Measurements from ENCODE around the gene GPR142. TPM values are rescaled to one million over a fixed set of nuclear protein-coding genes. Genes with fewer than 3 reads are reported as not detected.

GPR142 gene
- total RNA-seq, 1 experiment from 2014 or later: 0.33 TPM

DNA sequence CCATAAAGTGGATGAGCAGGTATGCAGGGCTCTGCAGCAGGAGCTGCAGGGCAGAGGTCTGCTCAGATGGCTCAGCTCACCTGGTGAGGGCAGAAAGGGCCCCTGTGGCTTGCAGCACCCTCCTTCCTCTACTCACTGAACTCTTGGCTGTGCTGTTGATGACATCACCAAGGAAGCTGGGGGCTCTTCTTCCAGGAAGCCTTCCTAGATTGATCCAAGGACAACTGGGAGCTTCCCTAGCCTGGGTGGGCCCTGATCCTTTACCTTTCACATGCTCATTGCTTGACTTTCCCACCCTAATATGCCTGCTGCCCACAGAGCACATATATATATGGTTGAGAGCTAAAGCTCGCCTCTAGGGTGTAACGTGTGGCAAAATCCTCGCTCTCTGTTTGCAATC, 38.8 kb upstream of the GPR142 start:
- Mint-ChIP-seq H3K27me3 (ENCODE audit: low read depth) (peaks cover 70% of the 10 kb centered on the region), H3K4me3 (no peak overlapping the region), H3K36me3 (ENCODE audit: insufficient read depth in 1 of 3, low read depth in 3 of 3) (no peaks in the 10 kb centered on the region; a peak in 1 of 7 replicates), H3K9me3 (no peaks in the 10 kb centered on the region), H3K4me1 (peaks cover 31 to 45% of the 10 kb centered on the region in 2 experiments), H3K27ac (no peak overlapping the region)
- H3K79me1 ChIP-seq (ENCODE audit: insufficient read depth, low read depth, low read length, poor library complexity, severe bottlenecking): no peaks in the 10 kb centered on the region
- H2AK5ac ChIP-seq (ENCODE audit: insufficient read length, low read length): no peak overlapping the region
- no peaks in the 10 kb centered on the region for H3K9me3 ChIP-seq (ENCODE audit: control insufficient read depth, low read depth, low read length)
- H3K18ac ChIP-seq (ENCODE audit: insufficient read length, low read depth, low read length): no peak overlapping the region
- H4K8ac ChIP-seq (replicated peaks; ENCODE audit: insufficient read length, low read depth, low read length): no peak overlapping the region
- no peaks in the 10 kb centered on the region for H4K20me1 ChIP-seq (ENCODE audit: control insufficient read depth, insufficient read depth, insufficient read length)
- TF ChIP-seq CTCF (conservative IDR thresholded peaks at IDR 0.05): no peak
- no peak overlapping the region for H3K23ac ChIP-seq (ENCODE audit: insufficient read length, low read depth, low read length)
- no peaks in the 10 kb centered on the region for H3K79me2 ChIP-seq (ENCODE audit: insufficient read depth, low read length)
- no peak overlapping the region for H2BK15ac ChIP-seq (ENCODE audit: low read depth, low read length)
- no peak overlapping the region for H2AFZ ChIP-seq (ENCODE audit: low read length)
- DNase-seq: no peak
- H3T11ph ChIP-seq (ENCODE audit: low read length): no peak overlapping the region
- no peak overlapping the region for H2BK120ac ChIP-seq (ENCODE audit: low read depth, low read length, poor library complexity, severe bottlenecking)
- H2BK12ac ChIP-seq (ENCODE audit: insufficient read length, low read depth, low read length): no peak overlapping the region
- H3K14ac ChIP-seq (ENCODE audit: insufficient read depth, low read length): no peak overlapping the region
- H3K23me2 ChIP-seq (ENCODE audit: insufficient read length, low read depth, low read length, poor library complexity, severe bottlenecking): peaks cover 6% of the 10 kb centered on the region
- H3K27ac ChIP-seq (ENCODE audit: insufficient read length, low read depth, low read length): no peak overlapping the region
- H4K5ac ChIP-seq (ENCODE audit: insufficient read length, low read depth, low read length): no peak overlapping the region
- no peaks in the 10 kb centered on the region; the same call in 1 of the 2 replicates for H3K27me3 ChIP-seq (ENCODE audit: insufficient read depth, low read length)
- no peak overlapping the region for H3K56ac ChIP-seq (ENCODE audit: insufficient read length, low read depth, low read length)
- no peak overlapping the region for H3K4me2 ChIP-seq (ENCODE audit: insufficient read depth, insufficient read length, low read length)
- WGBS (ENCODE audit: extremely low coverage, insufficient read length, low lambda C conversion rate): no CpG with 5 or more reads among the region's 3 CpGs
- no peak overlapping the region for H4K91ac ChIP-seq (ENCODE audit: insufficient read length, low read depth, low read length)
- no peak overlapping the region for H3K4ac ChIP-seq (ENCODE audit: low read depth, low read length)
- no peaks in the 10 kb centered on the region for H3K4me1 ChIP-seq (ENCODE audit: insufficient read depth, low read length)
- H3K9ac ChIP-seq (ENCODE audit: extremely low read depth, insufficient read length, low read length): no peak overlapping the region
- H2BK20ac ChIP-seq (ENCODE audit: low read depth, low read length, poor library complexity, severe bottlenecking): no peak overlapping the region
- H2BK5ac ChIP-seq (ENCODE audit: insufficient read length, low read length): no peak overlapping the region
